Measurements from ENCODE around the gene ABL1.
"Not testable (repeated sequence)": the region's sequence is repeated elsewhere in the genome, so short reads cannot be mapped to it uniquely, and the experiment has no call there.

Gene ABL1

GRCh38 chr9:130825351-130825651 lies 9.8 kb upstream of the ABL1 start:
- no peak for DNase-seq (ENCODE audit: low read depth, low spot score)

GRCh38 chr9:130825809-130826208 lies 9.2 kb upstream of the ABL1 start:
- DNase-seq (ENCODE audit: low read depth, low spot score): no peak

GRCh38 chr9:130829762-130830161 lies 5.3 kb upstream of the ABL1 start:
- DNase-seq (ENCODE audit: low read depth, low spot score): no peak

- DNase-seq (ENCODE audit: low read depth, low spot score): no peak
Measured at GRCh38 chr9:130830231-130830760, 4.8 kb upstream of the ABL1 start.

GRCh38 chr9:130831077-130831476 lies 4.0 kb upstream of the ABL1 start:
- DNase-seq (ENCODE audit: low read depth, low spot score): no peak

GRCh38 chr9:130833031-130833990 lies 1.7 kb upstream of the ABL1 start:
- DNase-seq (ENCODE audit: low read depth, low spot score): no peak

- DNase-seq (ENCODE audit: low read depth, low spot score): no peak
Measured at GRCh38 chr9:130835441-130836298, 616 bp downstream of the ABL1 start.

GRCh38 chr9:130837002-130837511 lies 2.0 kb downstream of the ABL1 start:
- DNase-seq (ENCODE audit: low read depth, low spot score): no peak

GRCh38 chr9:130837643-130838042 lies 2.6 kb downstream of the ABL1 start:
- no peak for DNase-seq (ENCODE audit: low read depth, low spot score)

GRCh38 chr9:130839132-130840111 lies 4.4 kb downstream of the ABL1 start:
- no peak for DNase-seq (ENCODE audit: low read depth, low spot score)

- no peak for DNase-seq (ENCODE audit: low read depth, low spot score)
Measured at GRCh38 chr9:130842545-130842944, 7.5 kb downstream of the ABL1 start.

- no peak for DNase-seq (ENCODE audit: low read depth, low spot score)
Measured at GRCh38 chr9:130843049-130843908, 8.2 kb downstream of the ABL1 start.

- no peak for DNase-seq (ENCODE audit: low read depth, low spot score)
Measured at GRCh38 chr9:130844044-130844451, 9.0 kb downstream of the ABL1 start.

- DNase-seq (ENCODE audit: low read depth, low spot score): no peak
Measured at GRCh38 chr9:130845254-130845653, 10.2 kb downstream of the ABL1 start.

GRCh38 chr9:130845901-130846481 lies 10.9 kb downstream of the ABL1 start:
- no peak for DNase-seq (ENCODE audit: low read depth, low spot score)

GRCh38 chr9:130846487-130847305 lies 11.6 kb downstream of the ABL1 start:
- DNase-seq (ENCODE audit: low read depth, low spot score): no peak

GRCh38 chr9:130847306-130848217 lies 12.5 kb downstream of the ABL1 start:
- DNase-seq (ENCODE audit: low read depth, low spot score): no peak

GRCh38 chr9:130848514-130848913 lies 13.5 kb downstream of the ABL1 start:
- not testable (repeated sequence) for DNase-seq (ENCODE audit: low read depth, low spot score)

Measured in activated CD4-positive, CD25-positive, alpha-beta regulatory T cell treated with anti-CD3 and anti-CD28 coated beads, Interleukin-2, amount 50 U/mL, for 16 hours (primary cell).